GM12872 (cell line): ENCODE results near the gene LSG1.

Experiments used
- CTCF ChIP-seq: IDR thresholded peaks from 3 replicates; pipeline ENCODE4 v1.5.1; 2011; ENCODE audit warnings: low read depth, mild to moderate bottlenecking, low read length, moderate library complexity; ENCODE audit not compliant: insufficient read depth

The LSG1 gene

GRCh38 chr3:194711913-194712312 is 39.9 kb upstream of the LSG1 start:
- no peak for TF ChIP-seq CTCF

GRCh38 chr3:194711286-194711685 is 39.3 kb upstream of the LSG1 start:
- TF ChIP-seq CTCF = no peak

- TF ChIP-seq CTCF = no peak
These were observed 35.2 kb upstream of the LSG1 start for GRCh38 chr3:194707147-194707540.

GRCh38 chr3:194705761-194706160 is 33.8 kb upstream of the LSG1 start:
- TF ChIP-seq CTCF = no peak

- TF ChIP-seq CTCF = no peak
These were observed 33.2 kb upstream of the LSG1 start for GRCh38 chr3:194705227-194705626.

GRCh38 chr3:194702545-194702944 is 30.6 kb upstream of the LSG1 start:
- no peak for TF ChIP-seq CTCF

- no peak for TF ChIP-seq CTCF
These were observed 24.7 kb upstream of the LSG1 start for GRCh38 chr3:194696702-194697101.

- TF ChIP-seq CTCF = no peak
These were observed 19.7 kb upstream of the LSG1 start for GRCh38 chr3:194691481-194692283.
